Vagina (tissue), 2 donors: Measurements from ENCODE around the gene DNAJC6. TPM values are rescaled to one million over a fixed set of nuclear protein-coding genes. Genes with fewer than 3 reads are reported as not detected.
"Not testable (repeated sequence)": the region's sequence is repeated elsewhere in the genome, so short reads cannot be mapped to it uniquely, and the experiment has no call there.

Source experiments
- DNase-seq, 2 donors: peaks; one replicate each; pipeline ENCODE4 v3.0.0-alpha.2; 2017; ENCODE audit errors: extremely low spot score in 2 of 2
- H3K27ac ChIP-seq: fragments of 200-600 bp; sonication (generic); one replicate; pipeline ENCODE4 v1.5.1; 2019
- H3K27me3 ChIP-seq: fragments of 200-600 bp; sonication (generic); one replicate; pipeline ENCODE4 v1.5.1; 2019
- H3K36me3 ChIP-seq, 2 donors: fragments of 200-600 bp; sonication (generic); one replicate each; pipeline ENCODE4 v1.5.1; 2017 to 2019
- H3K4me1 ChIP-seq: fragments of 200-600 bp; sonication (generic); one replicate; pipeline ENCODE4 v1.5.1; 2019
- H3K4me3 ChIP-seq, 2 donors: fragments of 200-600 bp; sonication (generic); 1 replicate in 1 of 2; 2 replicates in 1 of 2; pipeline ENCODE4 v1.5.1; 2016 to 2019
- H3K9me3 ChIP-seq: fragments of 200-600 bp; sonication (generic); one replicate; pipeline ENCODE4 v1.5.1; 2019
- CTCF ChIP-seq, 3 experiments: fragments of 450-650 bp in 2 of 3; fragments of 200-600 bp in 1 of 3; sonication (generic) in 1 of 3; IDR thresholded peaks; one replicate each; pipeline ENCODE4 v1.5.1; 2017 to 2019; ENCODE audit warnings: antibody characterized with exemption in 3 of 3, mild to moderate bottlenecking in 2 of 3, moderate library complexity in 2 of 3
- POLR2A ChIP-seq, 2 donors: fragments of 450-650 bp; IDR thresholded peaks; one replicate each; pipeline ENCODE4 v1.6.1; 2017; ENCODE audit warnings: antibody characterized with exemption in 2 of 2, mild to moderate bottlenecking in 2 of 2, moderate library complexity in 2 of 2
- POLR2AphosphoS5 ChIP-seq, 2 donors: sonication (generic); formaldehyde crosslinking; IDR thresholded peaks; one replicate each; pipeline ENCODE4 v1.9.0; 2017; ENCODE audit warnings: antibody characterized with exemption in 2 of 2, mild to moderate bottlenecking in 2 of 2, low read depth in 1 of 2; ENCODE audit not compliant: insufficient read depth in 1 of 2
- intact Hi-C: fragments of 100-400 bp; cut with DNase I; formaldehyde crosslinking; loops from one replicate; pipeline ENCODE4 v1.15.1; 2023
- total RNA-seq: library from RNA; depleted of rRNA; stranded (reverse); fragments of >200 nt; gene quantifications from one replicate; pipeline ENCODE4 v1.2.3, GENCODE V29; 2016

Gene DNAJC6
- total RNA-seq, 1 donor from 2014 or later, result 5.6 TPM

- Histone ChIP-seq H3K4me1 (no peaks in the 10 kb centered on the region), H3K9me3 (no peaks in the 10 kb centered on the region), H3K27ac (no peak overlapping the region), H3K27me3 (no peaks in the 10 kb centered on the region), H3K36me3 (no peaks in the 10 kb centered on the region), H3K4me3 (no peak overlapping the region)
- intact Hi-C loops, result no loop called here
- TF ChIP-seq POLR2AphosphoS5 (IDR thresholded peaks at IDR 0.05; ENCODE audit: insufficient read depth in 1 of 2, low read depth in 1 of 2), result no peak
- TF ChIP-seq POLR2A (IDR thresholded peaks at IDR 0.05), result no peak
- no peak for TF ChIP-seq CTCF (IDR thresholded peaks at IDR 0.05)
- DNase-seq, result no peak
Measured at GRCh38 chr1:65278376-65279069, 30.8 kb upstream of the DNAJC6 start.

GRCh38 chr1:65279070-65279779, 30.1 kb upstream of the DNAJC6 start:
- H3K4me3 ChIP-seq, result no peak overlapping the region
- no peak overlapping the region for H3K27ac ChIP-seq
- DNase-seq, result no peak
- no peaks in the 10 kb centered on the region for H3K27me3 ChIP-seq
- H3K36me3 ChIP-seq, result no peaks in the 10 kb centered on the region
- TF ChIP-seq POLR2AphosphoS5 (IDR thresholded peaks at IDR 0.05; ENCODE audit: insufficient read depth in 1 of 2, low read depth in 1 of 2) (no peak), CTCF (IDR thresholded peaks at IDR 0.05) (no peak), POLR2A (IDR thresholded peaks at IDR 0.05) (no peak)
- no peaks in the 10 kb centered on the region for H3K4me1 ChIP-seq
- no peaks in the 10 kb centered on the region for H3K9me3 ChIP-seq
- intact Hi-C loops, result no loop called here

GRCh38 chr1:65281846-65282245, 27.5 kb upstream of the DNAJC6 start:
- H3K9me3 ChIP-seq, result no peaks in the 10 kb centered on the region
- DNase-seq, result no peak
- no peak overlapping the region for H3K4me3 ChIP-seq
- H3K4me1 ChIP-seq, result no peaks in the 10 kb centered on the region
- TF ChIP-seq POLR2A (IDR thresholded peaks at IDR 0.05) (no peak), CTCF (IDR thresholded peaks at IDR 0.05) (no peak), POLR2AphosphoS5 (IDR thresholded peaks at IDR 0.05; ENCODE audit: insufficient read depth in 1 of 2, low read depth in 1 of 2) (no peak)
- H3K36me3 ChIP-seq, result no peaks in the 10 kb centered on the region
- no peak overlapping the region for H3K27ac ChIP-seq
- intact Hi-C loops, result no loop called here
- H3K27me3 ChIP-seq, result no peaks in the 10 kb centered on the region

- DNase-seq, result no peak
- H3K4me1 ChIP-seq, result no peaks in the 10 kb centered on the region
- H3K27me3 ChIP-seq, result no peaks in the 10 kb centered on the region
- H3K9me3 ChIP-seq, result no peaks in the 10 kb centered on the region
- H3K36me3 ChIP-seq, result no peaks in the 10 kb centered on the region
- intact Hi-C loops, result no loop called here
- H3K27ac ChIP-seq, result no peak overlapping the region
- TF ChIP-seq POLR2A (IDR thresholded peaks at IDR 0.05) (no peak), CTCF (IDR thresholded peaks at IDR 0.05) (no peak), POLR2AphosphoS5 (IDR thresholded peaks at IDR 0.05; ENCODE audit: insufficient read depth in 1 of 2, low read depth in 1 of 2) (no peak)
- H3K4me3 ChIP-seq, result no peak overlapping the region
Measured at GRCh38 chr1:65284229-65284628, 25.1 kb upstream of the DNAJC6 start.

- Histone ChIP-seq H3K36me3 (no peaks in the 10 kb centered on the region), H3K27me3 (no peaks in the 10 kb centered on the region), H3K27ac (no peak overlapping the region), H3K4me1 (no peaks in the 10 kb centered on the region), H3K4me3 (no peak overlapping the region), H3K9me3 (no peaks in the 10 kb centered on the region)
- no peak for DNase-seq
- no peak for TF ChIP-seq CTCF (IDR thresholded peaks at IDR 0.05)
- TF ChIP-seq POLR2AphosphoS5 (IDR thresholded peaks at IDR 0.05; ENCODE audit: insufficient read depth in 1 of 2, low read depth in 1 of 2), result no peak
- no peak for TF ChIP-seq POLR2A (IDR thresholded peaks at IDR 0.05)
- intact Hi-C loops, result no loop called here
Measured at GRCh38 chr1:65289449-65289848, 19.9 kb upstream of the DNAJC6 start.

GRCh38 chr1:65291818-65292217, 17.5 kb upstream of the DNAJC6 start:
- intact Hi-C loops, H3K36me3 ChIP-seq, DNase-seq, H3K27ac ChIP-seq, H3K27me3 ChIP-seq, H3K9me3 ChIP-seq, H3K4me1 ChIP-seq, H3K4me3 ChIP-seq: not testable (repeated sequence)
